ENCODE data around the gene ABLIM2.

GRCh38 chr4:7922466-7922865, 236.1 kb downstream of the ABLIM2 start:
- TF ChIP-seq, protein P1, sequence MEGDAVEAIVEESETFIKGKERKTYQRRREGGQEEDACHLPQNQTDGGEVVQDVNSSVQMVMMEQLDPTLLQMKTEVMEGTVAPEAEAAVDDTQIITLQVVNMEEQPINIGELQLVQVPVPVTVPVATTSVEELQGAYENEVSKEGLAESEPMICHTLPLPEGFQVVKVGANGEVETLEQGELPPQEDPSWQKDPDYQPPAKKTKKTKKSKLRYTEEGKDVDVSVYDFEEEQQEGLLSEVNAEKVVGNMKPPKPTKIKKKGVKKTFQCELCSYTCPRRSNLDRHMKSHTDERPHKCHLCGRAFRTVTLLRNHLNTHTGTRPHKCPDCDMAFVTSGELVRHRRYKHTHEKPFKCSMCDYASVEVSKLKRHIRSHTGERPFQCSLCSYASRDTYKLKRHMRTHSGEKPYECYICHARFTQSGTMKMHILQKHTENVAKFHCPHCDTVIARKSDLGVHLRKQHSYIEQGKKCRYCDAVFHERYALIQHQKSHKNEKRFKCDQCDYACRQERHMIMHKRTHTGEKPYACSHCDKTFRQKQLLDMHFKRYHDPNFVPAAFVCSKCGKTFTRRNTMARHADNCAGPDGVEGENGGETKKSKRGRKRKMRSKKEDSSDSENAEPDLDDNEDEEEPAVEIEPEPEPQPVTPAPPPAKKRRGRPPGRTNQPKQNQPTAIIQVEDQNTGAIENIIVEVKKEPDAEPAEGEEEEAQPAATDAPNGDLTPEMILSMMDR (IDR thresholded peaks at IDR 0.05 in 2 of 3, conservative IDR thresholded peaks at IDR 0.05 in 1 of 3; ENCODE audit: control insufficient read depth in 2 of 3, extremely low read depth in 1 of 3, insufficient read depth in 1 of 3, low read depth in 3 of 3, low read length in 3 of 3), result no peak
- TF ChIP-seq TAF1 (IDR thresholded peaks at IDR 0.05; ENCODE audit: borderline replicate concordance, low read depth, low read length) (no peak), TCF12 (IDR thresholded peaks at IDR 0.05; ENCODE audit: low read depth, low read length) (no peak), RAD21 (IDR thresholded peaks at IDR 0.05; ENCODE audit: insufficient read depth, low read depth, low read length) (no peak), SIN3A (IDR thresholded peaks at IDR 0.05; ENCODE audit: low read depth, low read length) (no peak), RFX5 (IDR thresholded peaks at IDR 0.05; ENCODE audit: low read depth, low read length) (no peak), MTA3 (IDR thresholded peaks at IDR 0.05; ENCODE audit: borderline replicate concordance, low read length) (no peak), POLR2A (IDR thresholded peaks at IDR 0.05; ENCODE audit: low read depth, low read length) (no peak), CEBPB (IDR thresholded peaks at IDR 0.05; ENCODE audit: borderline replicate concordance in 1 of 2, low read depth in 2 of 2, low read length in 2 of 2) (no peak), ESRRA (IDR thresholded peaks at IDR 0.05; ENCODE audit: low read length) (no peak), CHD2 (IDR thresholded peaks at IDR 0.05; ENCODE audit: borderline replicate concordance, low read depth, low read length) (no peak), DPF2 (IDR thresholded peaks at IDR 0.05) (no peak)
- TF ChIP-seq, protein P2, sequence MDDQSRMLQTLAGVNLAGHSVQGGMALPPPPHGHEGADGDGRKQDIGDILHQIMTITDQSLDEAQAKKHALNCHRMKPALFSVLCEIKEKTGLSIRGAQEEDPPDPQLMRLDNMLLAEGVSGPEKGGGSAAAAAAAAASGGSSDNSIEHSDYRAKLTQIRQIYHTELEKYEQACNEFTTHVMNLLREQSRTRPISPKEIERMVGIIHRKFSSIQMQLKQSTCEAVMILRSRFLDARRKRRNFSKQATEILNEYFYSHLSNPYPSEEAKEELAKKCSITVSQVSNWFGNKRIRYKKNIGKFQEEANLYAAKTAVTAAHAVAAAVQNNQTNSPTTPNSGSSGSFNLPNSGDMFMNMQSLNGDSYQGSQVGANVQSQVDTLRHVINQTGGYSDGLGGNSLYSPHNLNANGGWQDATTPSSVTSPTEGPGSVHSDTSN (IDR thresholded peaks at IDR 0.05; ENCODE audit: insufficient replicate concordance, low read depth, low read length), result no peak
